GM12878 (cell line): Measurements from ENCODE around the gene TUBB4B. TPM values are rescaled to one million over a fixed set of nuclear protein-coding genes. Genes with fewer than 3 reads are reported as not detected.

Experiments used
- ATAC-seq: fragments of 200-7000 bp; cut with Tn5 transposase; 3 replicates; pipeline ENCODE4 v1.9.1; 2020; ENCODE audit warnings: mild to moderate bottlenecking, moderate library complexity
- BruUV-seq: library from RNA; stranded (reverse); fragments of 400-500 nt; replicated peaks from 2 replicates; lab custom pipeline; 2021; lab: Mats Ljungman, UMichigan
- CTCF ChIA-PET: fragments of 300-600 bp; sonication (Branson Sonifier 250); formaldehyde crosslinking; extraction: SDS; loops from one replicate; lab custom pipeline; 2021; ENCODE audit warnings: inconsistent platforms; lab: Yijun Ruan, JAX
- POLR2A ChIA-PET: fragments of 350-600 bp; formaldehyde crosslinking; extraction: SDS; loops from one replicate; lab custom pipeline; 2021; ENCODE audit warnings: inconsistent platforms; lab: Charles Lee
- RAD21 ChIA-PET: fragments of 300-600 bp; sonication (Branson Sonifier 250); formaldehyde crosslinking; loops from one replicate; lab custom pipeline; 2023; ENCODE audit warnings: antibody characterized with exemption; ENCODE audit not compliant: unreplicated experiment; lab: Charles Lee
- SMC1A ChIA-PET: fragments of 300-600 bp; sonication (Branson Sonifier 250); formaldehyde crosslinking; loops from one replicate; lab custom pipeline; 2023; ENCODE audit not compliant: unreplicated experiment, uncharacterized antibody; lab: Charles Lee
- DNase-seq: peaks from one replicate; pipeline ENCODE4 v3.0.0-alpha.2; 2011; ENCODE audit warnings: low read depth, low spot score
- FAIRE-seq: peaks from 3 replicates; lab custom pipeline; 2011; peaks lifted over from hg19 to GRCh38; lab: Jason Lieb, UNC
- H2AFZ ChIP-seq: 2 replicates; pipeline ENCODE4 v1.6.0; 2011; ENCODE audit warnings: low read depth, low read length, control low read depth; ENCODE audit not compliant: control insufficient read depth
- H3K27ac ChIP-seq: 2 replicates; pipeline ENCODE4 v1.5.1; 2011; ENCODE audit warnings: control low read depth; ENCODE audit not compliant: control insufficient read depth, insufficient read depth
- H3K27me3 ChIP-seq, 2 experiments: replicated peaks in 1 of 2; 2 replicates each; pipeline versions ENCODE4 v1.6.0 to v1.6.1; 2011; ENCODE audit warnings: low read length in 1 of 2; ENCODE audit not compliant: control insufficient read depth in 2 of 2, insufficient read depth in 2 of 2
- H3K36me3 ChIP-seq, 2 experiments: 2 replicates each; pipeline ENCODE4 v1.5.1; 2011; ENCODE audit warnings: low read length in 1 of 2; ENCODE audit not compliant: control insufficient read depth in 2 of 2, insufficient read depth in 2 of 2
- H3K4me1 ChIP-seq: 2 replicates; pipeline ENCODE4 v1.6.1; 2011; ENCODE audit warnings: mild to moderate bottlenecking, low read length, moderate library complexity, mixed read lengths; ENCODE audit not compliant: control insufficient read depth, insufficient read depth
- H3K4me2 ChIP-seq: 2 replicates; pipeline ENCODE4 v1.6.0; 2011; ENCODE audit warnings: control low read depth; ENCODE audit not compliant: control insufficient read depth, insufficient read depth
- H3K4me3 ChIP-seq: fragments of 200-600 bp; sonication (generic); 2 replicates; pipeline ENCODE4 v1.5.1; 2016
- H3K79me2 ChIP-seq: 2 replicates; pipeline ENCODE4 v1.6.0; 2011; ENCODE audit warnings: low read length; ENCODE audit not compliant: control insufficient read depth, insufficient read depth
- H3K9ac ChIP-seq: 2 replicates; pipeline ENCODE4 v1.8.0; 2011; ENCODE audit warnings: low read length, control low read depth, mixed read lengths; ENCODE audit not compliant: control insufficient read depth, insufficient read depth
- H3K9me3 ChIP-seq: replicated peaks from 3 replicates; pipeline ENCODE4 v1.5.1; 2011; ENCODE audit warnings: mild to moderate bottlenecking, low read length; ENCODE audit not compliant: control insufficient read depth, insufficient read depth
- H4K20me1 ChIP-seq: 2 replicates; pipeline ENCODE4 v1.6.0; 2011; ENCODE audit not compliant: control insufficient read depth, insufficient read depth
- BHLHE40 ChIP-seq, 2 experiments: fragments of 450-650 bp in 1 of 2; IDR thresholded peaks; 2 replicates each; pipeline ENCODE4 v1.6.1; 2011 to 2017; ENCODE audit warnings: low read depth in 2 of 2, borderline replicate concordance in 1 of 2, improper control_type of control experiment in 1 of 2, low read length in 1 of 2, mild to moderate bottlenecking in 1 of 2
- GABPA ChIP-seq: IDR thresholded peaks from 2 replicates; pipeline ENCODE4 v1.6.1; 2014; ENCODE audit warnings: antibody characterized with exemption, low read depth, mild to moderate bottlenecking, inconsistent platforms
- WGBS: methylation state at CpG from one replicate; pipeline ENCODE4 v1.1.6; 2016; ENCODE audit warnings: low lambda C conversion rate; ENCODE audit not compliant: insufficient replicate concordance, insufficient coverage; ENCODE audit errors: missing lambda C conversion rate; 5-methylcytosine and 5-hydroxymethylcytosine counted together
- in situ Hi-C: fragments of 300-500 bp; cut with MboI; formaldehyde crosslinking; loops from 9 replicates; pipeline ENCODE4 v1.14.3; 2018; ENCODE audit warnings: mixed read lengths
- intact Hi-C: fragments of 100-400 bp; cut with micrococcal nuclease; formaldehyde crosslinking; loops from one replicate; pipeline ENCODE4 v1.14.2; 2022; ENCODE audit not compliant: unreplicated experiment
- polyA plus RNA-seq, 11 experiments: library from polyadenylated mRNA; depleted of rRNA in 4 of 11; unstranded in 6 of 11; stranded (reverse) in 5 of 11; fragments of >200 nt; fragmentation: Nextera tagmentation in 4 of 11; fragmentation: Illumina TruSeq in 1 of 11; extraction: Ambion mirVana in 4 of 11; extraction: Trizol in 1 of 11; gene quantifications; 1 replicate in 1 of 11; 2 replicates in 10 of 11; pipeline versions ENCODE4 v1.2.1 to v1.2.3, GENCODE V29; 2011 to 2016; ENCODE audit warnings: inconsistent platforms in 2 of 11, missing spikeins in 2 of 11, low read depth in 1 of 11
- total RNA-seq, 4 experiments: library from RNA; depleted of rRNA in 3 of 4; stranded (reverse); fragments of >200 nt in 3 of 4; fragmentation: Illumina TruSeq in 1 of 4; extraction: Trizol in 1 of 4; gene quantifications; 2 replicates each; pipeline versions ENCODE4 v1.2.1 to v1.2.3, GENCODE V29; 2013 to 2021

TUBB4B gene
- total and polyA plus RNA-seq, 10 of the 15 experiments (the other 5 are each of a cell fraction or from before 2014, with no cell fraction given) = 23.0 to 532 (median 254) TPM

DNA sequence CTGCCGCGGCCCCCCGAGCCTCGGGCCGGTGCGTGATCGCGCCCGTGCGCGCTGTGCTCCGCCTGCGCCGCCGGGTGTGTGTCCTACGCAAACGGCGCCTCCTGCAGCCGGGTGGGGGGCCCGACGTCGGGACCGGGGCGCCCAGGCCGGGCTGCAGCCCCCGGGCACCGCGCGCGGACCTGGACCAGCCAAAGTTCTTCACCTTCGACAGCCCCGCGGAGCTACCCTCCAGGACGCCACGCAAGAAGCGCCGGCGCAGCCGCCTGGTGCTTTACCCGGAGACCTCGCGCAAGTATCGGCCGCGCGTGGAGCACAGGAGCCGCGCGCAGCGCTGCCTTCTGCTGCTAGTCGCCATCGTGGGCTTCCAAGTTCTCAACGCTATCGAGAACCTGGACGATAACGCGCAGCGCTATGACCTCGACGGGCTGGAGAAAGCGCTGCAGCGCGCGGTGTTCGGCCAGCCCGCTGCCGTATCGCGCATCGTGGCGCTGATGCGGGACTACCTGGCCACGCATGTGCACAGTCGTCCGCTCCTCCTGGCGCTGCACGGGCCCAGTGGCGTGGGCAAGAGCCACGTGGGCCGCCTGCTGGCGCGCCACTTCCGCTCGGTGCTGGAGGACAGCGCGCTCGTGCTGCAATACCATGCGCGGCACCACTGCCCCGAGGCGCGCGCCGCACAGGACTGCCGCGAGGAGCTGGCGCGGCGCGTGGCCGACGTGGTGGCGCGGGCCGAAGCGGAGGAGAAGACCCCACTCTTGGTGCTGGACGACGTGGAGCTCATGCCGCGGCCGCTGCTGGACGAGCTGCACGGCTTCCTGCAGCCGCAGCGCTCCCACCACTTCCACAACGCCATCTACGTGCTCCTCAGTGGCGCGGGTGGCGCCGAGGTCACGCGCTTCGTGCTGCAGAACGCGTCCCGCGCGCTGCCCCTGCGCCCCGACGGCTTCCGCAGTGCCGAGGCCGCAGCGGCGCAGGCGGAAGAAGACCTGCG is 37.9 kb downstream of the TUBB4B start:
- no peak for FAIRE-seq
- no peak overlapping the region for H2AFZ ChIP-seq
- H3K27ac ChIP-seq = peak overlapping the region; percentile 95; the same call in 1 of the 2 replicates
- CTCF ChIA-PET = interaction anchor here (0.6 to 1.4 kb wide), 3 partner anchors 9 to 38 kb away, joined by 3 to 4 read pairs (median 3); partner anchors contain the start of gene TUBB4B
- DNase-seq = no peak
- peaks cover 37% of the 10 kb centered on the region for H3K4me1 ChIP-seq
- H3K9me3 ChIP-seq = no peaks in the 10 kb centered on the region
- TF ChIP-seq BHLHE40 (IDR thresholded peaks at IDR 0.05; ENCODE audit: borderline replicate concordance in 1 of 2, low read depth in 2 of 2, low read length in 1 of 2) = 0 out of 4 replicates have a peak, but pooled peaks of 1 of the 2 experiments have one; percentile 4
- TF ChIP-seq GABPA = no peak
- RAD21 ChIA-PET = interaction anchor here (0.8 to 1.8 kb wide), 3 partner anchors 25 to 42 kb away, joined by 3 to 6 read pairs (median 3); no protein-coding TSS in a partner anchor
- TSS peak; percentile 63 for BruUV-seq
- in situ Hi-C loops = no loop called here
- peaks cover 19% of the 10 kb centered on the region for H3K79me2 ChIP-seq
- SMC1A ChIA-PET = no interaction called here
- H3K36me3 ChIP-seq = no peaks in the 10 kb centered on the region; a peak in 3 of 4 replicates
- POLR2A ChIA-PET = interaction anchor here (1.0 kb wide), 1 partner anchor 38 kb away, joined by 3 read pairs; the partner anchor contains the start of gene TUBB4B
- intact Hi-C loops = no loop called here
- WGBS = 97% methylated on average over 121 of the region's 139 CpGs
- no peaks in the 10 kb centered on the region for H4K20me1 ChIP-seq
- ATAC-seq = no peak
- peak overlapping the region; percentile 97; the same call in 1 of the 2 replicates for H3K4me2 ChIP-seq
- H3K9ac ChIP-seq = no peak overlapping the region
- H3K4me3 ChIP-seq = peak overlapping the region; percentile 92; the same call in 1 of the 2 replicates
- no peaks in the 10 kb centered on the region for H3K27me3 ChIP-seq
